D341Med (cell line): ENCODE measurements around the gene CFAP97D2.

Experiments
- DNase-seq: peaks from one replicate; pipeline ENCODE4 v3.0.0; 2012; ENCODE audit warnings: low spot score

The CFAP97D2 gene

GRCh38 chr13:114269281-114269770 is 90.3 kb downstream of the CFAP97D2 start:
- DNase-seq: no peak
